ENCODE measurements around the gene GNPTAB. TPM values are rescaled to one million over a fixed set of nuclear protein-coding genes. Genes with fewer than 3 reads are reported as not detected.

GNPTAB gene
- total RNA-seq, 1 donor from 2014 or later: 25.9 TPM

DNA sequence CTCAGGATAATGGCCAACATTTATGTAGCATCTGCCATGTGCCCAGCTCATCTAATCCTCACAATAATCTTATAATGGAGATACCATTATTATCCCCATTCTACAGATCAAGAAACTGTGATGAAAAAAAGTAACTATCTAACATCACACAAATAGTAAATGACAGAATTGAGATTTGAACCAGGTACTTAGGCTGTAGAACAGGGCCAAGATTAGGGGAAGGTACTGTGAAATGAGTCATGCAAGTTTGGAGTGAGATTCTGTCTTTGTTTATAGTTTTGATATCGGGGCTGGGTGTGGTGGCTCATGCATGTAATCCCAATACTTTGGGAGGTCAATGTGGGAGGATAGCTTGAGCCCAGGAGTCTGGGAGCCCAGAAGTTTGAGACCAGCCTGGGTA is 1.3 kb upstream of the GNPTAB start:
- no peak for TF ChIP-seq CTCF (IDR thresholded peaks at IDR 0.05)
- no peaks in the 10 kb centered on the region for H3K36me3 Mint-ChIP-seq (ENCODE audit: low read depth)
- no peak overlapping the region for H3K27ac Mint-ChIP-seq (ENCODE audit: unreplicated experiment)
- no peaks in the 10 kb centered on the region for H3K27me3 Mint-ChIP-seq (ENCODE audit: low read depth)
- H3K4me1 Mint-ChIP-seq (ENCODE audit: low read depth): peaks cover 20% of the 10 kb centered on the region
- no peaks in the 10 kb centered on the region for H3K9me3 Mint-ChIP-seq (ENCODE audit: low read depth)
- DNase-seq (ENCODE audit: low spot score): no peak
- no peak overlapping the region for H3K4me3 Mint-ChIP-seq (ENCODE audit: unreplicated experiment)

GRCh38 chr12:101829639-101830366 is 956 bp downstream of the GNPTAB start:
- H3K27ac Mint-ChIP-seq (ENCODE audit: unreplicated experiment): peak overlapping the region; percentile 87
- H3K4me3 Mint-ChIP-seq (ENCODE audit: unreplicated experiment): peak overlapping the region; percentile 93
- no peaks in the 10 kb centered on the region for H3K27me3 Mint-ChIP-seq (ENCODE audit: low read depth)
- H3K36me3 Mint-ChIP-seq (ENCODE audit: low read depth): no peaks in the 10 kb centered on the region
- no peak for TF ChIP-seq CTCF (IDR thresholded peaks at IDR 0.05)
- DNase-seq (ENCODE audit: low spot score): no peak
- H3K4me1 Mint-ChIP-seq (ENCODE audit: low read depth): peaks cover 23% of the 10 kb centered on the region
- no peaks in the 10 kb centered on the region for H3K9me3 Mint-ChIP-seq (ENCODE audit: low read depth)

GRCh38 chr12:101828463-101829196 is 2.1 kb downstream of the GNPTAB start:
- peak overlapping the region; percentile 45 for H3K27ac Mint-ChIP-seq (ENCODE audit: unreplicated experiment)
- H3K4me3 Mint-ChIP-seq (ENCODE audit: unreplicated experiment): no peak overlapping the region
- no peak for TF ChIP-seq CTCF (IDR thresholded peaks at IDR 0.05)
- no peak for DNase-seq (ENCODE audit: low spot score)
- no peaks in the 10 kb centered on the region for H3K27me3 Mint-ChIP-seq (ENCODE audit: low read depth)
- no peaks in the 10 kb centered on the region for H3K9me3 Mint-ChIP-seq (ENCODE audit: low read depth)
- H3K4me1 Mint-ChIP-seq (ENCODE audit: low read depth): peaks cover 28% of the 10 kb centered on the region
- H3K36me3 Mint-ChIP-seq (ENCODE audit: low read depth): no peaks in the 10 kb centered on the region

DNA sequence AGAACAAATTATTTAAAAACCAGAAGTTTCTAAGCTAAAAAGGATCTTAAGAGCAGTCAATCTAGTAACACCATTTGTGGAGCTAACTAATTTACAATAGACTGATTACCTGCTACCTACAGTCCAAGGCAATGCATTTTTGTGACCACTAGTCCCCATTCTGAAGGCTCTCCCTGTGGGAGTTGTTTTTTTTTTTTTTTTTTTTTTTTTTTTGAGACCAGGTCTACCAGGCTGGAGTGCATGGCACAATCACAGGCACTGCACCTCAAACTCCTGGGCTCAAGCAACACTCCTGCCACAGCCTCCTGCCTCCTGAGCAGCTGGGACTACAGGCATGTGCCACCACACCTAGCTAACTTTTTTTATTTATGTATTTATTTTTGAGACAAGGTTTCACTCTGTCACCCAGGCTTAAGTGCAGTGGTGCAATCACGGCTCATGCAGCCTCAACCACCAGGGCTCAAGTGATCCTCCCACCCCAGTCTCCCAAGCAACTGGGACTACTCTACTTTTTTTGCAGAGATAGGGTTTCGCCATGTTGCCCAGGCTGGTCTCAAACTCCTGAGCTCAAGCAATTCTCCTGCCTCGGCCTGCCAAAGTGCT is 3.9 kb downstream of the GNPTAB start:
- TF ChIP-seq CTCF (IDR thresholded peaks at IDR 0.05): no peak
- no peak for DNase-seq (ENCODE audit: low spot score)
- H3K9me3 Mint-ChIP-seq (ENCODE audit: low read depth): no peaks in the 10 kb centered on the region
- H3K27me3 Mint-ChIP-seq (ENCODE audit: low read depth): no peaks in the 10 kb centered on the region
- no peaks in the 10 kb centered on the region for H3K36me3 Mint-ChIP-seq (ENCODE audit: low read depth)
- no peak overlapping the region for H3K27ac Mint-ChIP-seq (ENCODE audit: unreplicated experiment)
- H3K4me3 Mint-ChIP-seq (ENCODE audit: unreplicated experiment): no peak overlapping the region
- H3K4me1 Mint-ChIP-seq (ENCODE audit: low read depth): peaks cover 32% of the 10 kb centered on the region

GRCh38 chr12:101824831-101825230 is 5.9 kb downstream of the GNPTAB start:
- no peak for TF ChIP-seq CTCF (IDR thresholded peaks at IDR 0.05)
- Mint-ChIP-seq H3K36me3 (ENCODE audit: low read depth) (no peaks in the 10 kb centered on the region), H3K4me1 (ENCODE audit: low read depth) (peaks cover 23% of the 10 kb centered on the region), H3K27ac (ENCODE audit: unreplicated experiment) (no peak overlapping the region), H3K4me3 (ENCODE audit: unreplicated experiment) (no peak overlapping the region), H3K9me3 (ENCODE audit: low read depth) (no peaks in the 10 kb centered on the region), H3K27me3 (ENCODE audit: low read depth) (no peaks in the 10 kb centered on the region)
- no peak for DNase-seq (ENCODE audit: low spot score)

Measured in chondrocyte (in vitro differentiated cells).